BLaER1 (cell line): Measurements from ENCODE around the gene ACBD5.

Source experiments
- H3K27ac ChIP-seq: shearing (Covaris generic); formaldehyde crosslinking; 2 replicates; pipeline ENCODE4 v1.8.1; 2022
- H3K27me3 ChIP-seq: shearing (Covaris generic); formaldehyde crosslinking; 2 replicates; pipeline ENCODE4 v1.8.1; 2022
- H3K36me3 ChIP-seq: shearing (Covaris generic); formaldehyde crosslinking; 2 replicates; pipeline ENCODE4 v1.8.1; 2022
- H3K4me1 ChIP-seq: shearing (Covaris generic); formaldehyde crosslinking; 2 replicates; pipeline ENCODE4 v1.8.1; 2022
- H3K4me2 ChIP-seq: shearing (Covaris generic); formaldehyde crosslinking; 2 replicates; pipeline ENCODE4 v1.8.1; 2022
- H3K4me3 ChIP-seq: shearing (Covaris generic); formaldehyde crosslinking; 2 replicates; pipeline ENCODE4 v1.8.1; 2022
- H3K9ac ChIP-seq: shearing (Covaris generic); formaldehyde crosslinking; 2 replicates; pipeline ENCODE4 v1.8.1; 2022
- H3K9me3 ChIP-seq: shearing (Covaris generic); formaldehyde crosslinking; 2 replicates; pipeline ENCODE4 v1.8.1; 2022
- H4K20me1 ChIP-seq: shearing (Covaris generic); formaldehyde crosslinking; 2 replicates; pipeline ENCODE4 v1.8.1; 2022
- Cebpa-rat ChIP-seq: shearing (Covaris generic); IDR thresholded peaks from 2 replicates; pipeline ENCODE4 v1.8.1; 2022

ACBD5 gene

DNA sequence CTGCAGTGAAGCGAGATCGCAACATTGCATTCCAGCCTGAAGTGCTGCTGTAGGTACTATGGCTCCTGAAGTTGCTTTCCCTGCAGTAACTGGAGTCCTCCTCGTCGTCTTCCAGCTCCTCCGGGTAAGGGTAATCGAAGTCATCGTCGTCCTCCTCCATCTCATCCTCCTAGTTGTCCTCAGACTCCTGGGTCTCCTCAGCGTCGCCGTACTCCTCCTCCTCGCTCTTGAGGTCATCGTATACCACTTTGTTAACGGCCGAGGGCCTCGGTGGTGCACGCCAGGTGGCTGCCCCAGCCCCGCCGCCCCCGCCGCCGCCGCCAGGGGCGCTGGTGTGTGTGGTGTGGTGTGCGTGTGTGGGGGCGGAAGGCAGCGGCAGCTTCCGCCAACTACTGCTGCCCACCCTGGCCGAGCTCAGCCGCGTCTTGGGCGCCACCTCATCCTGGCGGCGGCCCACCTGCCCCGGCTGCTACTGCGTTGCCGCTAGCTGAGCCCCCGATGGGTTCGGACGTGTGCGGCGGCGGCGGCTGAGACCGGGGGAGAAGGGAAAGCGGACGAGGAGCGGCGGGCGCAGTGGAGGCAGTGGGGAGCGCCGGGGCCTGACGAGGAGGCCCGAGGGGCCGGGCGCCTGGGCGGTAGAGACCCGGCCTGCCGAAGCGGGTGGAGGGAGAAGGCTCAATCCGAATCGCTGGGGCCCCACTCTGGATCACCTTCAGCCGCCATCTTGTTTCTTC is 11.8 kb upstream of the ACBD5 start:
- Histone ChIP-seq H3K4me3 (peak overlapping the region; percentile 60), H3K4me1 (no peaks in the 10 kb centered on the region), H3K36me3 (no peaks in the 10 kb centered on the region), H4K20me1 (no peaks in the 10 kb centered on the region), H3K4me2 (peak overlapping the region; percentile 45; the same call in 1 of the 2 replicates), H3K9me3 (peaks cover 17% of the 10 kb centered on the region), H3K27me3 (peaks cover 19% of the 10 kb centered on the region), H3K9ac (no peak overlapping the region), H3K27ac (0 out of 2 replicates have a peak overlapping the region, but pooled peaks have one; percentile 35)
- no peak for TF ChIP-seq Cebpa-rat

DNA sequence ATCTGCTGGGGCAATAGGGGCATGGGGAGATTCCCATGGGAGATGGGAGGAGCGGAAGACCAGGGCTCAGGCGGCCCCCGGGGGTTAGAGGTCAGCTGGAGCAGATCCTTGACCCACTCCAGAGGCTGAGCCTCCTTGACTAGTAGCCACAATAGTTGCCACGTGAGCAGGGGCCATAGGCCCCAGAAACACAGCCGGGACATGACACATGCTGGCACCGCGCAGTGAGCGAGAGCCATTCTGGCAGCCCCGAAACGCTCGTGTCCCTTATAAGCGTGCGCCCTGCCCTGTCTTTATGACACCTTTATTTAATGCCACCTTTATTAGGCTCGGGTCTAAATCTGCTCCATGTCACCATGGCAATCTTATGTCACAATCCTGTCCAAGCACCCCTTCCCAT is 11.0 kb upstream of the ACBD5 start:
- H3K4me3 ChIP-seq: no peak overlapping the region
- no peaks in the 10 kb centered on the region for H3K4me1 ChIP-seq
- H4K20me1 ChIP-seq: no peaks in the 10 kb centered on the region
- no peak overlapping the region for H3K9ac ChIP-seq
- peaks cover 10% of the 10 kb centered on the region for H3K9me3 ChIP-seq
- H3K27me3 ChIP-seq: peaks cover 13% of the 10 kb centered on the region
- no peak overlapping the region for H3K4me2 ChIP-seq
- H3K27ac ChIP-seq: no peak overlapping the region
- no peaks in the 10 kb centered on the region for H3K36me3 ChIP-seq
- TF ChIP-seq Cebpa-rat: no peak

DNA sequence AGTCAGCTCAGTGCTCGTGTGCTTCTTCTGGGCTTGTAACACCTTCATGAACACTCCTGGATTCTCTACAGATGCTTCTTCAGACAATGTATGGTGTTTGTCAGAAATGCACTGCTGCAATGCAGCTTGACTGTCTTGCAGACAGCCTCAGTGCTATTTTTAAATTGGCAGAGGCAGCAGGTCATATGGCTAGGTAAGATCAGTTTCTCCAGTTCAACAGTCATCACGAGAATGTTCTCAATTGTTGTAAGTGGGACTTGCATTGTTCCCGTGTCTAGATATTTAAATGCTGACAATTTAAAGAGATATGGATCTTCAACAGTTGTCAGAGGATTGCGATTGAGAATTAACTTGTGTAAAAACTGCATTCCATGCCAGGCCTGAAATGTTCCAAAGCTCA is 7.6 kb upstream of the ACBD5 start:
- Histone ChIP-seq H3K9ac (no peak overlapping the region), H3K36me3 (no peaks in the 10 kb centered on the region), H3K4me3 (no peak overlapping the region), H3K27ac (no peak overlapping the region), H4K20me1 (no peaks in the 10 kb centered on the region), H3K4me1 (peaks cover 8% of the 10 kb centered on the region), H3K27me3 (peaks cover 6% of the 10 kb centered on the region), H3K9me3 (peaks cover 6% of the 10 kb centered on the region), H3K4me2 (no peak overlapping the region)
- no peak for TF ChIP-seq Cebpa-rat

DNA sequence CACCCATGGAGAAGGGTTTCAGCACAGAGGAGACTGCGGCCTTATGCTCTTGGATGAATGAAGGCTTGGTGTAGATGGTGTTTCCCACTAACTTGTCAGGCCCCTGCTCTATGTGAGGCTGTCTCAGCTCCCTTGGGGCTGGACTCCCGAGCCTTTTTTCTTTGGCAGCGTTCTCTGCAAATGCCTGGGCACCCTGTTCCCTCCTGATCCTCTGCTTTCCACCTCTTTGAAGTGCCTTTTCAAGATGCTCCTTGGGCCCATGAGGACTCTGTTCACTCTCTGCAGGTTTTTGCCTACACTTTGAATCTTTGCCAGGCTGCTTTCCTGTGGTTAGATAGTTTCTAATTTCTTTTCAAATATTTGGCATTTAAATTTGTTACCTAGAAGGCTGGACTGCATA is 6.8 kb upstream of the ACBD5 start:
- H3K27me3 ChIP-seq: 0 out of 2 replicates have a peak, but pooled peaks cover under 1% of the 10 kb centered on the region
- no peak overlapping the region for H3K9ac ChIP-seq
- no peak for TF ChIP-seq Cebpa-rat
- no peaks in the 10 kb centered on the region for H3K36me3 ChIP-seq
- peaks cover under 1% of the 10 kb centered on the region for H3K9me3 ChIP-seq
- H3K4me2 ChIP-seq: no peak overlapping the region
- peaks cover 9% of the 10 kb centered on the region for H3K4me1 ChIP-seq
- H4K20me1 ChIP-seq: no peaks in the 10 kb centered on the region
- H3K4me3 ChIP-seq: no peak overlapping the region
- no peak overlapping the region for H3K27ac ChIP-seq

DNA sequence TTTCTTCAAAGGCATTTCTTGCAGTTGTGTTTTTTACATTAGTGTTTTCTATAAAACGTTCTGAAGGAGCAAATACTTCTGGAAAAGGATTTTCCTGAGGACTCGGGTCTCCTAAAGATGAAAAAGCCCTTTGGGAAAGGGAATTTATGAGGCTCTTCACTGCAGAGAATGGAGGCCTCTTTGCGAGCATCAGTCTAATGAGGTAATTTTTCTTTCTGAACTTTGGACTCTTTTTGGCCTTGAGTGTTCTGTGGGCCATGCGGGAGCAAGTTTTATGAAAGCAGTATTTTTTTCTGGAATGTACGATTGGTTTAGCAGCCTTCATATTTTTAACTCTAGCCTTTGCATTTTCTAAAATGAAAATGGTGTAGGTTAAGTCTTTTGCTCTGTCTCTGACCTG is 6.4 kb upstream of the ACBD5 start:
- H4K20me1 ChIP-seq: no peaks in the 10 kb centered on the region
- no peak overlapping the region for H3K27ac ChIP-seq
- no peak for TF ChIP-seq Cebpa-rat
- no peaks in the 10 kb centered on the region for H3K36me3 ChIP-seq
- H3K4me3 ChIP-seq: no peak overlapping the region
- H3K4me2 ChIP-seq: no peak overlapping the region
- H3K9ac ChIP-seq: no peak overlapping the region
- no peaks in the 10 kb centered on the region; the same call in 1 of the 2 replicates for H3K9me3 ChIP-seq
- H3K4me1 ChIP-seq: peaks cover 9% of the 10 kb centered on the region
- no peaks in the 10 kb centered on the region for H3K27me3 ChIP-seq

DNA sequence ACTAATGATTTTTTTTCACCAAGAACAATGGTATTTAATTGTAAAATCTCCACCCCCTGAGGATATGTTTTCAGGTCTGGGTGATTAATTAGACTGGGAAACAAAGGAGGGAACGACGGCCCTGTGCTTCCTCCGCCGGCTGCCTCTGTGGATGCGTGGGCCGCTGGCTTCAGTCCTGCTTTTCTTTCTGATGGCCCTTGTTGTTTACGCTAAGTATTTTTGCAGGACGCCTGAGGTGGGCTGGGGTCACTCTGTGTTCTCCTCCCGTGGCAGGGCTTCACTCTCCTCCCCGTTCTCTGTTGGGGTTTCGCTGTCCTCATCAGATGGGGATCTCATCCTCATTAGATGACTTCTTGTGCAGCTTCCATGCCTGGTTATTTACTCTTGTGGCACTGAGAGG is 5.2 kb upstream of the ACBD5 start:
- H3K27me3 ChIP-seq: no peaks in the 10 kb centered on the region
- no peak for TF ChIP-seq Cebpa-rat
- no peak overlapping the region for H3K9ac ChIP-seq
- H3K36me3 ChIP-seq: no peaks in the 10 kb centered on the region
- H3K4me2 ChIP-seq: no peak overlapping the region
- H3K9me3 ChIP-seq: no peaks in the 10 kb centered on the region
- H4K20me1 ChIP-seq: no peaks in the 10 kb centered on the region
- H3K4me3 ChIP-seq: no peak overlapping the region
- H3K4me1 ChIP-seq: peaks cover 15% of the 10 kb centered on the region
- H3K27ac ChIP-seq: no peak overlapping the region

DNA sequence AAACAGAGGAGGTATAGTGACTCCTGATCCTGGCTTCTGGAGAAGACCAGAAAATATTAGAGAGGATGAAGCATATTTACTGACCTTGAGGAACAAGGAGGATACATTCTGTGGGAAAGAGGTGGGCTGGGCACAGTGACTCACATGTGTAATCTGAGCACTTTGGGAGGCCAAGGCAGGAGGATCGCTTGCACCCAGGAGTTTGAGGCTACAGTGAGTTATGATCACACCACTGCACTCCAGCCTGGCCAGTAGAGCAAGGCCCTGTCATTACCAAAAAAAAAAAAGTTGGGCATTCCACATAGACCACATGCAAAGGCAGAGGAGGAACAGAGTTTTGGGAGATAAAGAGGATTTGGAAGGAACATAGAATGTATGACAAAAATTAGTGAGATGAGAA is 4.4 kb upstream of the ACBD5 start:
- Histone ChIP-seq H3K9me3 (no peaks in the 10 kb centered on the region), H3K36me3 (no peaks in the 10 kb centered on the region), H3K4me2 (no peak overlapping the region), H3K4me3 (no peak overlapping the region), H3K9ac (no peak overlapping the region), H3K27ac (no peak overlapping the region), H3K4me1 (peaks cover 15% of the 10 kb centered on the region), H3K27me3 (no peaks in the 10 kb centered on the region), H4K20me1 (no peaks in the 10 kb centered on the region)
- TF ChIP-seq Cebpa-rat: no peak

DNA sequence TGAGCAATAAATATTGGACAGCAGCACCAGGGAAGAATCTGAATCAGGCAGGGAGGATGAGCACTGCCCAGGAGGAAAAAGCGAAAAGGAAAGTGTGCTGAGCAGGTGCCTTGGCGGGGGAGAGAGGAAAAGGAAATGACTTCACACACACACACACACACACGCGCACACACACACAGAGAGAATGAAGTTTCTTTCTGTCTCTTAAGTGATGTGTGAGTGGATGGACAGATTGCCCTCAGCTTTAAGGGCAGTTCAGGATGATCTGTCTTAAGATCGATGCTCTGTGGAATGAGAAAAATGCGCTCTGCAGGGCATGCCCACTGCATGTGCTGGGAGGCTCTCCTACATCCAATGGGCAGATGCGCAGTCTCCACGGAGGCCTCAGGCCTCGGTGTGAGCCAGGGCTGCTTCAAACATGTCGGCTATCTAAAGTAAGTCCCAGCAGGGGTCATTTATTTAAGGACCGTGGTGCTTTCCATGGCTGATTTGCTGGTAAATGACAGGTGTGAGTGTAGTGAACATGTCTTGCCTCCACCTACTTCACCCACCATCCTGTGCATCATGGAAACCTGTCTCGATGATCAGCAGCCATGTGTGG is 2.5 kb upstream of the ACBD5 start:
- H4K20me1 ChIP-seq: no peaks in the 10 kb centered on the region
- peak overlapping the region; percentile 93 for H3K27ac ChIP-seq
- no peaks in the 10 kb centered on the region for H3K27me3 ChIP-seq
- no peak for TF ChIP-seq Cebpa-rat
- peak overlapping the region; percentile 87 for H3K4me3 ChIP-seq
- H3K9me3 ChIP-seq: no peaks in the 10 kb centered on the region
- H3K36me3 ChIP-seq: no peaks in the 10 kb centered on the region
- H3K9ac ChIP-seq: peak overlapping the region; percentile 91
- H3K4me1 ChIP-seq: peaks cover 29% of the 10 kb centered on the region
- H3K4me2 ChIP-seq: peak overlapping the region; percentile 99

DNA sequence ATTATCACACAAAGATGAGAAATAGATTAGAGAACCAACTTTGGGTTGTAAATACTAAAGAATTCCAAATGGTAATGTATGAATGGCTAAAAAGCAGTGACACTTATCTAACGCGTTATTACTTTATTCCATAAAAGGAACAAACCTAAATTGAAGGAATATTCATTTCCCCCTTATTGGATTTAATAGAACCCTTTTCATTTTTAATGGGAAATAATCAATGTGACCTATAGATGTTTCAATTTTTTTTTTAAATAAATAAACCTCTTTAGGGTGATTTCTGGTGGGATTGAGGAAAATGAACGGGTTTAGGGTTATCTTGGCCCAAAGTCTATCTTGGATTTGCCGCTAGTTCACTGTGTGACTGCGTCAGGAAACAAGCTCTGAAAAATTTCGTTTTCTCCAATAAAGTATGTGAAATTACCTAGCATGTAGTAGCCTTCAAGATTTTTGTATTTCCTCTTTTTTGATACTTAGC is 1.9 kb upstream of the ACBD5 start:
- Histone ChIP-seq H4K20me1 (no peaks in the 10 kb centered on the region), H3K4me3 (peak overlapping the region; percentile 87), H3K9ac (peak overlapping the region; percentile 91), H3K4me1 (peaks cover 29% of the 10 kb centered on the region), H3K36me3 (no peaks in the 10 kb centered on the region), H3K9me3 (no peaks in the 10 kb centered on the region), H3K27ac (peak overlapping the region; percentile 93), H3K27me3 (no peaks in the 10 kb centered on the region), H3K4me2 (peak overlapping the region; percentile 99)
- no peak for TF ChIP-seq Cebpa-rat
